ENCODE measurements around the gene SH3PXD2B. TPM values are rescaled to one million over a fixed set of nuclear protein-coding genes. Genes with fewer than 3 reads are reported as not detected.

SH3PXD2B gene
- total RNA-seq, 1 donor, result 28.1 TPM

DNA sequence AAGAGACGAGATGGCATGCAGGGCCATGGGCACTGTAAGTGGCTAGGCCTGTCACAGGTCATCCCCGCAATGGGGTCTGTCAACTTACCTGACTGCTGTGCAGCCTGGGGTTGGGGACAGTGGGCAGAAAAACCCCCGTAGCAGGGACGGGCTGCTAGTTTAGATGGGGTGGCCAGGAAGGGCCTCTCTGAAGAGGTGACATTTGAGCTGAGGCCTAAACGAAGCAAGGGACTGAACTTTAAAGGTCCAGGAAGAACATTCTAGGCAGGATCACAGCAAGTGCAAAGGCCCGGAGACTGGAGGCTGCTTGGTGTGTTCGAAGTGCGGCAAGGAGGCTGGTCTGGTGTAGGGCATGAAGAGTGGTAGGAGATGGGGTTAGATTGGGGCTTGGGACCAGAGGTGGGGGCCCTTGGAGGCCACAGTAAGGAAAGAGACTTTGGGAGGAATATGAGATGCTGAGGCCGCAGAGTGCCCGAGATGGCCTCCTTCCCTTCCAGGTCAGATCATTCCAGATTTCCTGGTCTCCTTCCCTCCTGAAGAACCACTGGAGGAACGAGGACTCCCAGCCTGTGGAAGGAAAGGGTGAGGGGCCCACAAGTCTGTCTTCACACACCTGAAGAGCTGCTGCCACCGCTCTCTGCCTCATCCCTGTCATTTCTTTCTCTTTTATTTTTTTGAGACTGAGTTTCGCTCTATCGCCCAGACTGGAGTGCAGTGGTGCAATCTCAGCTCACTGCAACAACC, 37.9 kb upstream of the SH3PXD2B start:
- no peak for DNase-seq (ENCODE audit: low read depth)
- TF ChIP-seq CTCF (IDR thresholded peaks at IDR 0.05; ENCODE audit: insufficient read depth, low read depth, low read length), result no peak
- H3K4me3 ChIP-seq (ENCODE audit: low read depth, low read length), result no peak overlapping the region

DNA sequence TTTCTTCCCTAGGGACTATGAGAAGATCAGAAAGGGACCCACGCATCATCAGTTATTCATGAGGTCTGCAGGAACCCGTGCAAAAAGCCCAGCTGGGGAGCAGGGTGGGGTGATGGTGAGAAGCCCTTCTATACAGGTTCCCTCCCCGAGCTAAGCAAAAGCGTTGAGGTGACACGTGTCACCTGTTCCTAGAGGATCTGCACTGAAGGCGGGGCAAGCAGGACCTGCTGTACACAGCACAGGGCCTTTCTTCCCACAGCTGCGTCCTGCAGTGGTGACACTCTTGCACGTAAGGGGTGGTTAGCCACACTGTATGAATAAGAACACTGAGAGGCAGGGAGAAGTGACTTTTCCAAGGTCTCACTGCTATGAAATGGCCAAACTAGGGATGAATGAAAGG, 37.2 kb upstream of the SH3PXD2B start:
- TF ChIP-seq CTCF (IDR thresholded peaks at IDR 0.05; ENCODE audit: insufficient read depth, low read depth, low read length), result no peak
- no peak for DNase-seq (ENCODE audit: low read depth)

DNA sequence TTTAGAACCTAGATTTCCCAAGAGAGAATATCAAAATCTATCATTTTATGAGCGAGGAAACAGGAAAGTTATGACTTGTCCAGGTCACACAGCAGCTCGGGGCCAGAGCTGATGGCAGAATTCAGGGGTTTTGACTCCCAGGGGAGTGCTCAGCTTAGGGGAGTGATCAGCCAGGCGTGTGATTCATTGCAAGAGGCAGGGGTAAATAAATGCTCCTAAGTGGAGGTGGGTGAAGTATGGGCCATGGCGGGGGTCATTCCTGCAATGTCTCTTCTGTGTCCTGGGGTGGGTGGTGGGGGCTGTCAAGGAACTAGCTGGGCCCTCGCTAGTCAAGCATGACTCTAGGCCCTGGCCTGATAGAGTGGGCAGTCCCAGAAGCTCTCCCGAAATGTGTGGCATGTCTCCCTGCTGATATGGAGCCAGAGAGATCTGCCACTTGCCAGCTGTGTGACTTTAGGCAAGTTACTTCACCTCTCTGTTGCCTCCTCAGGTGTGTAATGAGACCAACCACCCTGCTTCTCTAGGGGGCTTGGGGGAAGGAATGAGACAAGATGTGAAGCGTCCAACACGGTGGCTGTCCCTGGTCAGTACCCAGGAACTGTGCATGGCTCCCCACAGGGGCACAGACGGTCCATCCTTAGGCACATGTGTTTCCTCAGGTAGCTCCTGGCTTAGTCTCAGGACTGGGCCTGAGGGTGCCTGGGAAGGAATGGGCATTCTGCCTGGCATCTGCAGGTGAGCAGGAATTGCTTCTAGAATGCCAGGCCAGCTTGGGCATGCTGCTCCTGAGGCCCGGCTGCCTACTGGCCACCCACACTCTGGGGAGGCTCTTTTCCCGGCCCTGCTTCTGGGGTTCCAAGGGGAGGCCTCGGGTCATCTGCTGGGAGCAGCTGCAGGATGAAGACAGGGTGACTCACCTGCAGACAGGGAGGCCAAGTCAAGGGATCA, 36.5 kb upstream of the SH3PXD2B start:
- TF ChIP-seq CTCF (IDR thresholded peaks at IDR 0.05; ENCODE audit: insufficient read depth, low read depth, low read length), result no peak
- DNase-seq (ENCODE audit: low read depth), result no peak
- no peak overlapping the region for H3K4me3 ChIP-seq (ENCODE audit: low read depth, low read length)

More for the DNA sequence above, 37.2 kb upstream of the SH3PXD2B start:
- H3K4me3 ChIP-seq (ENCODE audit: low read depth, low read length), result no peak overlapping the region

DNA sequence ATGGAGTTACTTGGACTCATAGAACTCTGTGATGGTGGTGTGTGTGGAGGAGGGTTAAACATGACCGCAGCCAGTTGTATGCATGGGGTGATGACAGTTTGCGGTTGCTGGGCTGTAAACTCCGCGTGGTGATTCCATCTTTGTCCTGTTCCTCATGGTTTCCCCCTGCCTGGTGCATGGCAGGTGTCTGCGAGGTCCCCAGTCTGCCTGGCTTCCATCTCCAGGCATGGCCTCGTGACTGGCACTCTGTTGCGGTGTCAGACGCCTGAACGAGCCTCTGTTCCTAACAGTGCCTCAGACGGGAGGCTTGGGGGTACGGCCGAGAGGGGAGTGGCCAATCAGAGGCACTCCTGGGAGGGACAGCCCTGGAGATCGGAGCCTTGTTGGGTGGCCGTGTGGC, 33.9 kb upstream of the SH3PXD2B start:
- H3K4me3 ChIP-seq (ENCODE audit: low read depth, low read length), result no peak overlapping the region
- no peak for TF ChIP-seq CTCF (IDR thresholded peaks at IDR 0.05; ENCODE audit: insufficient read depth, low read depth, low read length)
- no peak for DNase-seq (ENCODE audit: low read depth)

DNA sequence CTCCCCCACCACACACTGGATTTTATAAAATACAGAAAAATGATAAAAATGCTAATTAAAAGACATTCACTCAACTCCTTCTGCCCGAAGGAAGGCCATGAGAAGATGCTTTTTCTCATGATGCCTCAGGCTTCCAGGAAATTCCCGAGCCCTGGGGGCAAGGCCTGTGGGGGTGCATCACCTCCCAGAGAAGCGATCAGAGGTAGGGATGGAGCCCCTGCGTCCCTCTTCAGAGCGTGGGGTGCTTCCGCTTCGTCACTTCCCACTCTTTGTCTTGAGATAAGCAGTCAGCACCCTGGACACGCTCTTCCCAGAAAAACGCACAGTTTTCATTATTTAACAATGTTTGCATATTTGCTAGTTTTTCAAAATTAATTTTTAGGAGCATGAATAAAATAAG, 33.3 kb upstream of the SH3PXD2B start:
- no peak overlapping the region for H3K4me3 ChIP-seq (ENCODE audit: low read depth, low read length)
- TF ChIP-seq CTCF (IDR thresholded peaks at IDR 0.05; ENCODE audit: insufficient read depth, low read depth, low read length), result no peak
- DNase-seq (ENCODE audit: low read depth), result no peak

GRCh38 chr5:172486912-172487311, 32.6 kb upstream of the SH3PXD2B start:
- H3K4me3 ChIP-seq (ENCODE audit: low read depth, low read length), result no peak overlapping the region
- no peak for DNase-seq (ENCODE audit: low read depth)
- no peak for TF ChIP-seq CTCF (IDR thresholded peaks at IDR 0.05; ENCODE audit: insufficient read depth, low read depth, low read length)
